ENCODE measurements around the gene YWHAG.
"Not testable (repeated sequence)": the region's sequence is repeated elsewhere in the genome, so short reads cannot be mapped to it uniquely, and the experiment has no call there.

The YWHAG gene

DNA sequence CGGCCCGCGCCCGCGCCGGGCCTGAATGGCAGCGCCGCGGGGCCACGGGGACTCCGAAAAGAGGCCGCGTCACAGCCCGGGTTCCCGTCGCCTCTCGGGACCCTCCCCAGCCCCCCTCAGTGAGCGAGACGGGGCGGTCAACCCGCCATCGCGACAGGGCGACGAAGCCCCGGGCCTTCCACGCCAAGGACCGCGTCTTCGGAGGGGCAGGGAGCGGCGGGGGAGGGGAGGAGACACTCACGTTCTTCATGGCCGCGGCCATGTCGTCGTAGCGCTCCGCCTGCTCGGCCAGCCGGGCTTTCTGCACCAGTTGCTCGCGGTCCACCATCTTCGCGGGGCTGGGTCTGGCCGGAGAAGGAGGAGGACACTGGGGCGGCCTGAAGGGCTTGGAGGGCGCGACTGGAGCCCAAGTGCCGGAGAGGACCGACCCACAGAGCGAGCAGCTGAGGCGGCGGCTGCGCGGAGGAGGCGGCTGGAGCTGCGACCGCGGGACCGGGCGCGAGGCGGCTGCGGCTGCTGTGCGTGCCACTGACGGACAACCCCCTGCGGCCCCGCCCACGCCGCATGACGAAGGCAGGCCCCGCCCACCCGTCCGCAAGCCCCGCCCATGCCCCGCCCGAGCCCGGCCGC is at the start of gene YWHAG:
YWHAG (minus strand) TSS at position 511 of the 630 bp plus-strand sequence; CDS start at position 328, 183 bp downstream.
- DNase-seq, result peak; percentile 87

DNA sequence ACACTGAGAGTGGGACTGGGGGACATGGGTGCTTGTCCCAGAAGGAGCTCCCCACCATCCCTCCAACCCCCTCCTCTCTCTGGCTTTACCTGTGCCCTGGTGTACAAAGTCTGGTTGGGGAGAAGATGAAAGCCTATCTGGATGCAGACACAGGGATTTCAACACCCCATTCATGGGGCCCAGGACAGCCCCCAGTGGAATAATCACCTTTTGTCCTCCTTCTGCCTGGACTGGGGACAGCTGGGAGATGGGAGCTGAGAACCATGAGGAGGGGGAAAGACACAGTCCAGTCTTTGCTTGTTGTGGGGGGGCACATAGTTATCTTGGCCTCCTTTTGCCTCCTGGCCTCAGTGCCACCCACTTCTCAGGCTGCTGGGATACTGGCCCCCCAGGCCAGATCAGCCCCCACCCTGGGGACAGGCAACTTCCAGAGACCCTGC is 49.4 kb upstream of the YWHAG start:
- DNase-seq, result no peak

DNA sequence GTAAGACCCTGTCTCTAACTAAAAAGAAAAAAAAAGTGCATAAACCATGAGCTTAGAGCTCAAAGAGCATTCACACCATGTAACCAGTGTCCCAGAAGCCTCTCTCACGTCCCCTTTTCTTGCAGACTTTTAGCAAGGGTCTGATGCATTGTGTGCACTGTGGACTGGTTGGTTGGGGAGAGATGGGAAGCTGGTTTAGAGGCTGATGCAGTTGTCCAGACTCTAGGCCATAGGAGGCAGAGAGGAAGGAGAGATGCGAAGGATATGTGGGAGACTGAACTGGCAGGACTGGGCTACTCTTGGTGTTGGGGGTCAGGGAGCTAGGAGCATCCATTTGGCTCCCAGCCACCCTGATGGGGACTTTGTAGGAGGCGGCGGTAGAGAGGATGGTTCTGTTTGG is 48.9 kb upstream of the YWHAG start:
- no peak for DNase-seq

DNA sequence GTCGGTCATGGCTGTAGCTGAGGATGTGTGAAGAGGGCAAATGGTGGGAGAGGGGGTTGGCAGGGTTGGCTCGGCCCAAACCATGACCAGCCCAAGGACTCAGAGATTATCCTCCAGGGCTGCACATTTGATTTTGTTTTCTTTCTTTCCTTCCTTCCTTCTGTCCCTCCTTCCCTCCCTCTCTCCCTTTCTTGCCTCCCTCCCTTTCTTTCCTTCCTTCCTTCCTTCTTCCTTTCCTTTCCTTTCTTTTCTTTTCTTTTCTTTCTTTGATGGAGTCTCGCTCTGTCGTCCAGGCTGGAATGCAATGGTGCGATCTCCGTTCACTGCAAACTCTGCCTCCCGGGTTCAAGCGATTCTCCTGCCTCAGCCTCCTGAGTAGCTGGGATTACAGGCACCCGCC is 46.9 kb upstream of the YWHAG start:
- no peak for DNase-seq

DNA sequence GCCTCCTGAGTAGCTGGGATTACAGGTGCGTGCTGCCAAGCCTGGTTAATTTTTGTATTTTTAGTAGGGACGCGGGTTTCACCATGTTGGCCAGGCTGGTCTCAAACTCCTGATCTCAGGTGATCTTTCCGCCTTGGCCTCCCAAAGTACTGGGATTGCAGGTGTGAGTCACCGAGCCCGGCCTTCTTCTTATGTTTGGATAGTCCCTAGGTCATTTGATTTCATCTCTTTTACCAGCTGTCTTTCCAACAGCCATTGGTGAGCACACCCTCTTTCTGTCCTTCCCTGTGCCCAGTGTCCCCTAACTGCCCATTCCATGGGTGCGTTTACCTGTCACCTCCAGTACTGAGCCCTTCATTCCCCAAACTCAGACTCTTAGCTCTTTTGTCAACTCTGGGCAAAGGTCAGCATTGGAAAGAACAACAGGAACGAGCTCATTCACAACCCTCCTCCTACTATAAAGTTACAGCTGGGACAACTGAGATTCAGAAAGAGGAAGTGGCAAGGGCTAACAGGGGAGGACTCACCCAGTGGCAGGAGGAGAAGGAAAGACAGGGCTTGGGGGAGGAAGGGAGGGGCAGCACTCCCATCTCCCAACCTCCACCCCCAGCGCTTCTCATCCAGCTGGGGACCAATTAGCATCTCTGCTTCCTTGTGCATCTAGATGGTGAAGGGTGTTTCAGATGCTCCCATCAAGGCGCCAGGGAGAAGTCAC is 45.1 kb upstream of the YWHAG start:
- no peak for DNase-seq

DNA sequence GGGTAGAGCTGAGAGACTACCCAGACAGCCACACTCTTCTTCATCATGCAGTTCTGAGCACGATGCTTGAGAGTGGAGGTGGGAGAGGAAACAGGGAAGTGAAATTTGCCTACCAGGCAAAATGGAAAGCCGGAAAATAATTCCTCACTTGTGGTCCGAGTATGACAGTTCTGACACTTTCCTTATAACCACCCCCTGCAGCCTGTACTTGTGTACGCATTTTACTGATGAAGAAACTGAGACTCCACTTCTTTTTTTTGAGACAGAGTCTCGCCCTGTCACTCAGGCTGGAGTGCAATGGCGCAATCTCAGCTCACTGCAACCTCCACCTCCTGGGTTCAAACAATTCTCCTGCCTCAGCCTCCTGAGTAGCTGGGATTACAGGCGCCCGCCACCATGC is 44.3 kb upstream of the YWHAG start:
- not testable (repeated sequence) for DNase-seq

DNA sequence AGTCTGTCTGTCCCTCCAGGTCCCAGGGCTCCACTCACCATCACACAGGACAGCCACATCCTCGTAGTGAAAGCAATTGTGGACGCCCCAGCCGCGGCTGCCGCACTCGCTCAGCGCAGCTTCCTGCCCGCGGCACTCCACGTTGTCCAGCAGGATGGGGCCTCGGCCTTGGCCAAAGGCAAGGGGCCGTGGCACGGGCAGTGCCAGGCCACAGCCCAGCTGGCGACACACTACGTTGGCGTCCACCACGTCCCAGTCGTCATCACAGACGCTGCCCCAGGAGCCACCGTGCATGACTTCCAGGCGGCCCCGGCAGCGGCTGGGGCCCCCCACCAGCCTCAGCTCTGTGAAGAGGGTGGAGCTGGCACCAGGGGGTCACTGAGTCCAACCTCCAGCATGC is 41.5 kb upstream of the YWHAG start:
- DNase-seq, result no peak

DNA sequence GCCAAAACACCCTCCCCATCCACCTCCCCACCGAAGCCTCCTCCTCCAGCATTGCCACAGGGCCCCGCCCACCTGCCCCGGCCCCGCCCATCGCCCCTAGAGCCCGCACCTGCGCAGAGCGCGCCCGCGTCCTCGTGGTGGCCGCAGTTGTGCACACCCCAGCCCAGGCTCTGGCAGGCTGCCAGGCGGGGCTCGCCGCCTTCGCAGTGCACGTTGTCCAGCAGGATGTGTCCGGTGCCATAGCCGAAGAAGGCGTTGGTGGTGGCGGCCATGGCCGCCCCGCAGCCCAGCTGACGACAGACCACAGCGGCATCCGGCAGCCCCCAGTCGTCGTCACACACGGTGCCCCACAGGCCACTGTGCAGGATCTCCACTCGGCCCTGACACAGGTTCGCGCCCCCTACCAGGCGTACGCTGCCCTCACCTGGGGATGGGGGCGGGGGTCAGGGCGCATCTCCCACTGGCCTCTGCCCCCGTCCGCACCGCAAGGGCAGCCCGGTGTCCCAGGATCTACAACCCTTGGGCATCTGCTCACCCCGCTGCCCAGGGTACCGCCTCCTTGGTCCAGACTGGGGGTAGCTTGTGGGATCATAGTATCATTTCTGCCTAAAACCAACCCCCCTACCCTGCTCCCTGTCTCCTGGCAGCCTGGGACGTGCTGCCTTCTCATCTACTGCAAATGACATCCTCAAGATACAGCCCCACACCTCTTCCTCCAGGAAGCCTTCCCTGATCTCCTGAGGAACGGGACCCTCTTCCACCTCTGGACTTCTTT is 38.8 kb upstream of the YWHAG start:
- DNase-seq, result no peak

DNA sequence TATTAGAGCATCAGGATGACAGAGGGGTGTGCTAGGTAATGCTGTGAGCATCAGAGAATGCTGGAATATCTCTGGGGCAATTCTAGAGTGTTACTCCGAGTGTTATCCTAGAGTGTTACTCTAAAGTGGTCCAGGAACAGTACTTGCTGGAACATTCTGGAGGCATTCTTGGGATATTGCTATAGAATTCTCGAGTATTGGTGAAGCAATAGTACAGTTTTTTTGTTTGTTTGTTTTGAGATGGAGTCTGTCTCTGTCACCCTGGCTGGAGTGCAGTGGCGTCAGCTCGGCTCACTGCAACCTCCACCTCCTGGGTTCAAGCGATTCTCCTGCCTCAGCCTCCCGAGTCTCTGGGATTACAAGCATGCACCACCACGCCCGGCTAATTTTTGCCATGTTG is 38.1 kb upstream of the YWHAG start:
- no peak for DNase-seq

DNA sequence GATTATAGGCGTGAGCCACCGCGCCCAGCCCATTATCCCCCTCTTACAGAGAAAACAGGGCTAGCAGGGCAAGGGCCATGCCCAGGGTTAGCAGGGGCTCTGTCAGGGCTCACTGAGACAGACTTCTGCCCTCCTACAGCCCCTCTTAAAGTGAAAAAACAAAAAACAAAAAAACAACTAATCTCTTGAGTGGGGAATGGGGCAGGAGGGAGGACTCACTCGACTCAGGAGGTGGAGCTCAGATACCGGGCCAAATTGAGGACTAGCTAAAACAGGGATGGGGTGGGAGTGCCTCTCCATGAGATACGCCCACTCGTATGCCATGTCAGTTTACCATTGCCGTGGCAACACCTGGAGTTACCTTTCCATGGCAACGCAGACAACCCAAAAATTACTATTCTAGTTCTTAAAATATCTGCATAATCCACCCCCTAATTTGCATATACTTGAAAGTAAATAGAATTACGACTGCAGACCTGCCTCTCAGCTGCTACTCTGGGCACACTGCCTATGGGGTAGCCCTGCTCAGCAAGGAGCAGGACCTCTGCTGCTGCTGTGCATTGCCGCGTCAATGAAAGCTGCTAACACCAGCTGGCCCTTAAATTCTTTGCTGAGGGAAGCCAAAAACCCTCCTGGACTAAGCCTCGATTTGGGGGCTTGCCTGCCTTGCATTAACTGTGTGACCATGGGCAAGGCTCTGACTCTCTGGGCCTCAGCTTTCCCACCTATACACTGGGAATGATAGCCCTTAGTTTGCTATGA is 37.4 kb upstream of the YWHAG start:
- DNase-seq, result no peak

DNA sequence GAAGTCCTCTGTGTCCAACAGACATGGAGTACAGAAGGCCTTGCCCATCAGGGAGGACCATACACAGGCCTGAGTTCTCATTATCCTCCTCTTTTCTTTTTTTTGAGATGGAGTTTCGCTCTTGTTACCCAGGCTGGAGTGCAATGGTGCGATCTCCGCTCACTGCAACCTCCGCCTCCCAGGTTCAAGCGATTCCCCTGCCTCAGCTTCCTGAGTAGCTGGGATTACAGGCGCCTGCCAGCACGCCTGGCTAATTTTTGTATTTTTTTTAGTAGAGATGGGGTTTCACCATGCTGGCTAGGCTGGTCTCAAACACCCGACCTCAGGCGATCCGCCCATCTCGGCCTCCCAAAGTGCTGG is 36.8 kb upstream of the YWHAG start:
- not testable (repeated sequence) for DNase-seq

DNA sequence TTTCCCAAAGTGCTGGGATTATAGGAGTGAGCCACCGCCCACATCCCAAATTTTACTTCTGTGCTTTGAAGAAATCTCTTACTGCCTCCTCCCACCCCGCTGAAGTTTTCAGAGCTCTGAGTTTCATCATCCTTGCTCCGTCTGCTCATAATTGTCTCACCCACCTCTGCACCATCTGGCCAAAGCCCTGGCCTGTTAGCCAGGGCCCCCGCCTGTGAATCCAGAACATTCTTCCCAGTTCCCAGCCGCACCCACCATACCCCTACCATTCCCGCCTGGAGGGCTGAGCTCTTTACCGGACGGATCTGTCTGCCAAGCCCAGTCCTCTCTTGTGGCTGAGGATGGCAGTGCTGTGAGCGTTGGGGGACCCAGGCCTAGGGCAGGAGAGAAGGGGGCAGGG is 36.2 kb upstream of the YWHAG start:
- no peak for DNase-seq

DNA sequence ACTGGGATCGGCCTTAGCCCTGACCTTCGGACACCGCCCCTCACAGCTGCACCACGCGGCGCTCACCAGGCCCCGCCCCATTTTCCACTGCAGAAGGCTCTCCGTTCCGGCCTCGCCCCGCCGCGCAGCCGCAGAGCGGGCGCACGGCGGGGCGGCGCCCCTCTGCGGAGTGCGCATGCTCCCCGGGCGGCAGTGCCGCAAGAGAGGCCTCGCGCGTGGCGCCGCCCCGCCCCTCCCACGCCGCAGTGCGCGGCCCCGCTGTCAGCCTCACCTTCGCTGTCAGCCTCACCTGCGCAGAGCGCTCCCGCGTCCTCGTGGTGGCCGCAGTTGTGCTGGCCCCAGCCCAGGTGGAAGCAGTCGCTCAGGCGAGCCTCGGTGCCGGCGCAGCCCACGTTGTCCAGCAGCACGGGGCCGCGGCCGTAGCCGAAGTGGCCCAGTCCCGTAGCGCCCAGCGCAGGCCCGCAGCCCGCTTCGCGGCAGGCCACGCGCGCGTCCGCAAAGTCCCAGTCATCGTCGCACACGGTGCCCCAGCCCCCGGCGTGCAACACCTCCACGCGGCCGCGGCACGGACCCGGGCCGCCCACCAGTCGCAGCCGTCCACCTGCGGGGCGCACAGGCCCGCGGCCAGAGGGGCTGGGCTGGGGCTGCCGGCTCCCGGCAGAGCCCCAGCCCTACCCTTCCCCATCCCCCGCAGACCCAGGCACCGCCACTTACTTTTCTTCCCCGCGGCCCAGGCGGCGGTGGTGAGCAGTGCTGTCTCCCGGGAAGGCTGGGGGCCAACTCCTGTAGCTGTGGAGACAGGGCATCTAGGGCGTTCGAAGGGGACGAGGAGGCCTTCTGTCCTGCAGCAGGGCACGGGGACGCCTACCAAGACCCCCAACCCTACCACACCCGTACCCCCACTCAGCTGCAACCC is 34.6 kb upstream of the YWHAG start:
- DNase-seq, result peak; percentile 91

DNA sequence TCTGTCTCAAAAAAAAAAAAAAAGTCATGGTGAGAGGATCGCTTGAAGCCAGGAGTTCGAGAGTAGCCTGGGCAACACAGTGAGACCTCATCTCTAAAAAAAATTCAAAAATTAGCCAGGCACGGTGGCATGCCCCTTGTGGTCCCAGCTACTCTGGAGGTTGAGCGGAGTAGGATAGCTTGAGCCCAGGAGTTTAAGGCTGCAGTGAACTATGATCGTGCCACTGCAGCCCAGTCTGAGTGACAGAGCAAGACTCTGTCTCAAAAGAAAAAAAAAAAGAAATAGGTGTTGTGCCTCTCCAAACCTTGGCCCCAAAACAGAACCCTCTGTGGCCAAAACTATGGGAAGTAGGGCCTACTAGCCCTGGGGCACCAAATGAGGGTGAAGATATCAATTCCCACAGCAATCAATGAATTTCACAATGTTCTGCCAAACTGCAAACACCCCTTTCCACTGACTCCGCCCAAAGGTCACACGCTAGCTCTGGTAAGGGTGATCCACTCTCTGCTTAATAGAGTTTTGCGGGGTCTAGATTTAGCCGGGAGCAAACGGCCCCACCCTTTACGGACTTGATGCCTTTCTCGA is 33.8 kb upstream of the YWHAG start:
- no peak for DNase-seq

DNA sequence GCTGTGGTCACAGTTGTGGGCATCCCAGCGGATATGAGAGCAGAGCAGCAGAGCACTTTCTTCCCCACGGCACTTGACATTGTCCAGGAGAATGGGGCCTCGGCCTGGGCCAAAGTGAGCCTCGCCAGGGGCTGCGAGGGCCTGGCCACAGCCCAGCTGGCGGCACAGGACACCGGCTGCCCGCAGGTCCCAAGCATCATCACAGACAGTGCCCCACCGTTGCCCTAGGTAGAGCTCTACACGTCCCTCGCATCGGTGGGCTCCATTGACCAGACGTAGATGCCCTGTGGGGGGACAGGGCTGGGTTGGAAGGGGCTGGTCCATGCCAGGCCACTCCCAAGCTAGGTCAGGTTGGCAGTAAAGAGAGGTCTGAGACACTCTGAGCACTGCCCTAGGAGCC is 31.3 kb upstream of the YWHAG start:
- no peak for DNase-seq

DNA sequence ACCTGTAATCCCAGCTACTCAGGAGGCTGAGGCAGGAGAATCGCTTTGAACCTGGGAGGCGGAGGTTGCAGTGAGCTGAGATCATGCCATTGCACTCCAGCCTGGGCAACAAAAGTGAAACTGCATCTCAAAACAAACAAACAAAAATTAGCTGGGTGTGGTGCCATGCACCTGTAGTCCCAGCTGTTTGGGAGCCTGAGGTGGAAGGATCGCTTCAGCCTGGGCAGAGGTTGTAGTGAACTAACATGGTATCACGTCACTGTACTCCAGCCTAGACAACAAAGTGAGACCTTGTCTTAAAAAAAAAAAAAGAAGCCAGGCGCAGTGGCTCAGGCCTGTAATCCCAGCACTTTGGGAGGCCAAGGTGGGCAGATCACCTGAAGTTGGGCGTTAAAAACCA is 29.0 kb upstream of the YWHAG start:
- not testable (repeated sequence) for DNase-seq

DNA sequence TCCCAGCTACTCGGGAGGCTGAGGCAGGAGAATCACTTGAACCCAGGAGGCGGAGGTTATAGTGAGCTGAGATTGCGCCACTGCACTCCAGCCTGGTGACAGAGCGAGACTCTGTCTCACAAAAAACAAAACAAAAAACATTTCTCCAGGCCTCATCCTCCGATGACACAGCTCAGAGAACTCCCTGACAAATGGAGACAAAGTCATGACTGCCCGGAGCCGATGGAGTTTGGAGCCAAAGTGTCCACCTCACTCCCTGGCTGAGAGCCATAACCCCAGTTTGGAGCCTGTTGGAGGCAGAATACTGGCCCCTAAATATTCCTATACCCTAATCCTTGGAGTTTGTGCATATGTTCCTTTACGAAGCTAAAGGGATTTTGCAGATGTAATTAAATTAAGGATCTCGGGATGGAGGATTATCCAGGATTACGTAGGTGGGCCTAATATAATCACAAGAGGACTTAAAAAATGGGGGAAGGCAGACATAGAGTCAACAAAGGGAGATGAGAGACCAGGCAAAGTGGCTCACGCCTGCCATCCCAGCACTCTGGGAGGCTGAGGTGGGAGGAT is 28.0 kb upstream of the YWHAG start:
- no peak for DNase-seq

DNA sequence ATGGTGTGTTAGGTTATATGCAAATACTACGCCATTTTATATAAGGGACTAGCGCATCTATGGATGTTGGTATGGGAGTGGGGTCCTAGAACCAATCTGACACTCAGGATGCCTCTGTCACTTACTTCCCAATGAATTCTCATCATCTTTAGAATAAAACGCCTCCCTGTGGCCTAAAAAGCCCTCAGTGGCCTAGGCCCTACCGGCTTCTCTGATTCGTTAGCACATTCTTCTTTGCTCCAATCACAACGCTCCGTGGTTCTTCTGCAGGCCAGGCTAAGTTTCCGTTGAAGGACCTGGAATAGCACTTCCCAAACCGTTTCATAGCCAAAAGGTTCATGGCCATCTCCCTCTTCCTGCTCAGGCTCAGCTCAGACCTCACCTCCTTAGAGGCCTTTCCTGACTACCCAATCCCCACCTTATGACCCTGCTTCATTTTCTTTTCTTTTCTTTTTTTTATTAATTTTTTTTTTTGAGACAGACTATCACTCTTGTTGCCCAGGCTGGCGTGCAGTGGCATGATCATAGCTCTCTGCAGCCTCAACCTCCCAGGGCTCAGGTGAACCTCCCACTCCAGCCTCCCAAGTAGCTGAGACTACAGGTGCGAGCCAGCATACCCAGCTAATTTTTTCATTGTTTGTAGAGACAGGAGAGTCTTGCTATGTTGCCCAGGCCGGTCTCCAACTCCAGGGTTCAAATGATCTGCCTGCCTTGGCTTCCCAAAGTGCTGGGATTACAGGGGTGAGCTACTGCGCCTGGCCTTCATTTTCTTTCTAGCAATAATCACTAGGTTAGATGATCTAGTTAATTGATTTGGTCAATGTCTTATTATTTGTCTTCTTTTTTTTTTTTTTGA is 24.5 kb upstream of the YWHAG start:
- no peak for DNase-seq

DNA sequence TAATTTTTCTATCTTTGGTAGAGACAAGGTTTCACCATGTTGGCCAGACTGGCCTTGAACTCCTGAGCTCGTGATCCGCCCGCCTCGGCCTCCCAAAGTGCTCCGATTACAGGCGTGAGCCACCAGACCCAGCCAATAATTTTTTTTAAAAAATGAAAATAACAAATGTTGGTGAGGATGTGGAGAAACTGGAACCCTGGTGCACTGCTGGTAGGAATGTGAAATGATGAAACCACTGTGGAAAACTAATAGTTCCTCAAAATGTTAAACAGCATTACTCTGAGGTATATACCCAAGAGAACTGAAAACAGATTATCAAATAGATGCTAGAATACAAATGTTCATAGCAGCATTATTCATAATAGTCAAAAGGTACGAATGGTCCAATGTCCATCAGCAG is 23.0 kb upstream of the YWHAG start:
- DNase-seq, result no peak

DNA sequence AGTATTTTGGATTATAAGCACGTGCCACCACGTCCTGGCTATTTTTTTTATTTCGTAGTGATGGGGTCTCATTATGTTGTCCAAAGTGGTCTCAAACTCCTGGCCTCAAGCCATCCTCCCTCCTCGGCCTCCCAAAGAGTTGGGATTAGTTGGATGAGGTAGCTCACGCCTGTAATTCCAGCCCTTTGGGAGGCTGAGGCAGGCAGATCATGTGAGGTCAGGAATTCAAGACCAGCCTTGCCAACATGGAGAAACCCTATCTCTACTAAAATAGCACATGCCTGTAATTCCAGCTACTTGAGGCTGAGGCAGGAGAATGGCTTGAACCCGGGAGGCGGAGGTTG is 21.8 kb upstream of the YWHAG start:
- DNase-seq, result no peak
